ENCODE results near the gene TRIM31. TPM values are rescaled to one million over a fixed set of nuclear protein-coding genes. Genes with fewer than 3 reads are reported as not detected.

Gene TRIM31
- total and polyA plus RNA-seq, 4 donors, result 0.16 to 1.3 (median 0.48) TPM

- WGBS, result 73% methylated on average over 5 of the region's 5 CpGs
These were observed 18.8 kb downstream of the TRIM31 start for GRCh38 chr6:30093951-30094661.

More at GRCh38 chr6:30093951-30094661, 18.8 kb downstream of the TRIM31 start:
- Histone ChIP-seq H3K4me1 (ENCODE audit: control insufficient read depth in 4 of 4, insufficient read depth in 4 of 4, low read length in 3 of 4) (no peaks in the 10 kb centered on the region), H3K9ac (ENCODE audit: low read depth in 1 of 2, low read length in 2 of 2) (no peak overlapping the region), H3K9me3 (ENCODE audit: control insufficient read depth in 4 of 4, low read length in 3 of 4) (no peaks in the 10 kb centered on the region), H3K4me3 (ENCODE audit: low read depth in 1 of 3, low read length in 3 of 3) (no peak overlapping the region), H3K27ac (ENCODE audit: low read depth in 1 of 2, low read length in 2 of 2) (no peak overlapping the region), H3K36me3 (ENCODE audit: control insufficient read depth in 4 of 4, insufficient read depth in 3 of 4, low read depth in 1 of 4, low read length in 3 of 4) (no peaks in the 10 kb centered on the region), H3K27me3 (ENCODE audit: control insufficient read depth in 4 of 4, insufficient read depth in 4 of 4, low read length in 3 of 4) (peaks cover 3 to 9% (median 6%) of the 10 kb centered on the region in 4 donors)
- TF ChIP-seq SP1 (IDR thresholded peaks at IDR 0.05) (no peak), RAD21 (IDR thresholded peaks at IDR 0.05) (no peak), HNF4A (conservative IDR thresholded peaks at IDR 0.05) (no peak), FOXA1 (IDR thresholded peaks at IDR 0.05) (no peak), HNF4G (IDR thresholded peaks at IDR 0.05) (no peak), CTCF (IDR thresholded peaks at IDR 0.05; ENCODE audit: low read depth, low read length, missing input control) (no peak), ATF3 (IDR thresholded peaks at IDR 0.05) (no peak), FOXA2 (IDR thresholded peaks at IDR 0.05) (no peak), GABPA (IDR thresholded peaks at IDR 0.05 in 1 of 2, conservative IDR thresholded peaks at IDR 0.05 in 1 of 2) (no peak), TAF1 (conservative IDR thresholded peaks at IDR 0.05) (no peak), REST (IDR thresholded peaks at IDR 0.05) (no peak), YY1 (IDR thresholded peaks at IDR 0.05) (no peak), MAX (IDR thresholded peaks at IDR 0.05) (no peak), NR2F2 (IDR thresholded peaks at IDR 0.05) (no peak), JUND (IDR thresholded peaks at IDR 0.05) (no peak), EGR1 (IDR thresholded peaks at IDR 0.05; ENCODE audit: low read depth in 2 of 2) (no peak), ZBTB33 (IDR thresholded peaks at IDR 0.05) (no peak), RXRA (IDR thresholded peaks at IDR 0.05) (no peak)
- no peak for DNase-seq (ENCODE audit: low spot score)
